WTC11 (cell line): Measurements from ENCODE around the gene DARS1. TPM values are rescaled to one million over a fixed set of nuclear protein-coding genes. Genes with fewer than 3 reads are reported as not detected.

Source experiments
- ATAC-seq: fragments of 200-7000 bp; cut with Tn5 transposase; 2 replicates; pipeline ENCODE4 v1.10.0; 2021; ENCODE audit warnings: mild to moderate bottlenecking, moderate library complexity
- CTCF ChIA-PET: fragments of 300-600 bp; sonication (Branson Sonifier 250); formaldehyde crosslinking; loops from one replicate; lab custom pipeline; 2021; ENCODE audit warnings: antibody characterized with exemption; lab: Charles Lee
- POLR2A ChIA-PET: fragments of 350-600 bp; sonication (Branson Sonifier 250); formaldehyde crosslinking; loops from one replicate; lab custom pipeline; 2021; ENCODE audit warnings: antibody characterized with exemption; lab: Charles Lee
- DNase-seq: peaks from one replicate; pipeline ENCODE4 v3.0.0; 2021; ENCODE audit warnings: low spot score
- H3K27ac Mint-ChIP-seq: 2 replicates; pipeline ENCODE4 v1.8.0; 2021; ENCODE audit warnings: mixed read lengths
- H3K27me3 Mint-ChIP-seq: 2 replicates; pipeline ENCODE4 v1.8.0; 2021; ENCODE audit warnings: low read depth, mild to moderate bottlenecking, moderate library complexity, mixed read lengths
- H3K36me3 Mint-ChIP-seq: 2 replicates; pipeline ENCODE4 v1.8.0; 2021; ENCODE audit warnings: mixed read lengths
- H3K4me1 Mint-ChIP-seq: 2 replicates; pipeline ENCODE4 v1.8.0; 2022; ENCODE audit warnings: mixed read lengths
- H3K4me3 Mint-ChIP-seq: 2 replicates; pipeline ENCODE4 v1.8.0; 2021; ENCODE audit warnings: mild to moderate bottlenecking, moderate library complexity, mixed read lengths
- H3K9me3 Mint-ChIP-seq: 2 replicates; pipeline ENCODE4 v1.8.0; 2021; ENCODE audit warnings: mixed read lengths
- ELF4 ChIP-seq: sonication (generic); formaldehyde crosslinking; IDR thresholded peaks from 2 replicates; pipeline ENCODE4 v1.8.1; 2022; ENCODE audit warnings: low read depth, mild to moderate bottlenecking, moderate library complexity, missing genetic modification reagents
- EMX1 ChIP-seq: fragments of 250-450 bp; sonication (Bioruptor Pico); IDR thresholded peaks from 2 replicates; pipeline ENCODE4 v1.8.0; 2021; ENCODE audit warnings: mild to moderate bottlenecking
- ETV6 ChIP-seq: sonication (generic); formaldehyde crosslinking; IDR thresholded peaks from 2 replicates; pipeline ENCODE4 v1.8.1; 2022; ENCODE audit warnings: mild to moderate bottlenecking, missing genetic modification reagents
- FOXP1 ChIP-seq: sonication (generic); formaldehyde crosslinking; IDR thresholded peaks from 2 replicates; pipeline ENCODE4 v1.8.0; 2022; ENCODE audit warnings: missing genetic modification reagents, mild to moderate bottlenecking, moderate library complexity, borderline replicate concordance
- NFYB ChIP-seq: sonication (generic); formaldehyde crosslinking; conservative IDR thresholded peaks from 2 replicates; pipeline ENCODE4 v1.8.0; 2022; ENCODE audit warnings: low read depth, missing genetic modification reagents
- OVOL2 ChIP-seq: fragments of 250-450 bp; sonication (Bioruptor Pico); IDR thresholded peaks from 2 replicates; pipeline ENCODE4 v1.9.0; 2021; ENCODE audit warnings: mild to moderate bottlenecking, borderline replicate concordance
- RORB ChIP-seq: fragments of 250-450 bp; sonication (Bioruptor Pico); IDR thresholded peaks from 2 replicates; pipeline ENCODE4 v1.9.0; 2021; ENCODE audit warnings: mild to moderate bottlenecking
- SMAD3 ChIP-seq: sonication (generic); formaldehyde crosslinking; IDR thresholded peaks from 2 replicates; pipeline ENCODE4 v1.8.0; 2022; ENCODE audit warnings: missing genetic modification reagents, mild to moderate bottlenecking, borderline replicate concordance
- SMAD4 ChIP-seq: sonication (generic); formaldehyde crosslinking; IDR thresholded peaks from 2 replicates; pipeline ENCODE4 v1.8.0; 2022; ENCODE audit warnings: mild to moderate bottlenecking, missing genetic modification reagents
- ZBTB21 ChIP-seq: sonication (generic); formaldehyde crosslinking; IDR thresholded peaks from 2 replicates; pipeline ENCODE4 v1.8.1; 2023; ENCODE audit warnings: mild to moderate bottlenecking, missing genetic modification reagents, borderline replicate concordance
- ZNF121 ChIP-seq: sonication (generic); formaldehyde crosslinking; IDR thresholded peaks from 2 replicates; pipeline ENCODE4 v1.8.0; 2023; ENCODE audit warnings: missing genetic modification reagents
- ZNF138 ChIP-seq: sonication (generic); formaldehyde crosslinking; conservative IDR thresholded peaks from 2 replicates; pipeline ENCODE4 v1.8.1; 2022; ENCODE audit warnings: mild to moderate bottlenecking, moderate library complexity, missing genetic modification reagents
- ZNF232 ChIP-seq: sonication (generic); formaldehyde crosslinking; IDR thresholded peaks from 2 replicates; pipeline ENCODE4 v1.8.0; 2022; ENCODE audit warnings: mild to moderate bottlenecking, missing genetic modification reagents
- total RNA-seq: library from RNA; stranded (reverse); gene quantifications from 3 replicates; pipeline ENCODE4 v1.2.3, GENCODE V29; 2021
- TF ChIP-seq, protein P1 (sequence below): sonication (generic); formaldehyde crosslinking; IDR thresholded peaks from 2 replicates; pipeline ENCODE4 v1.8.1; 2023; ENCODE audit warnings: mild to moderate bottlenecking, missing genetic modification reagents
- TF ChIP-seq, protein P2 (sequence below): fragments of 250-450 bp; sonication (Bioruptor Pico); conservative IDR thresholded peaks from 2 replicates; pipeline ENCODE4 v1.9.0; 2021; ENCODE audit warnings: mild to moderate bottlenecking
- TF ChIP-seq, protein P3 (sequence below): sonication (generic); formaldehyde crosslinking; IDR thresholded peaks from 2 replicates; pipeline ENCODE4 v1.8.1; 2023; ENCODE audit warnings: mild to moderate bottlenecking, missing genetic modification reagents, moderate library complexity
- TF ChIP-seq, protein P4 (sequence below): sonication (generic); formaldehyde crosslinking; IDR thresholded peaks from 2 replicates; pipeline ENCODE4 v1.8.1; 2023; ENCODE audit warnings: mild to moderate bottlenecking, missing genetic modification reagents, borderline replicate concordance
- TF ChIP-seq, protein P5 (sequence below): sonication (generic); formaldehyde crosslinking; IDR thresholded peaks from 2 replicates; pipeline ENCODE4 v1.8.0; 2022; ENCODE audit warnings: mild to moderate bottlenecking, missing genetic modification reagents

The DARS1 gene
- total RNA-seq, 1 experiment from 2014 or later = 80.9 TPM

DNA sequence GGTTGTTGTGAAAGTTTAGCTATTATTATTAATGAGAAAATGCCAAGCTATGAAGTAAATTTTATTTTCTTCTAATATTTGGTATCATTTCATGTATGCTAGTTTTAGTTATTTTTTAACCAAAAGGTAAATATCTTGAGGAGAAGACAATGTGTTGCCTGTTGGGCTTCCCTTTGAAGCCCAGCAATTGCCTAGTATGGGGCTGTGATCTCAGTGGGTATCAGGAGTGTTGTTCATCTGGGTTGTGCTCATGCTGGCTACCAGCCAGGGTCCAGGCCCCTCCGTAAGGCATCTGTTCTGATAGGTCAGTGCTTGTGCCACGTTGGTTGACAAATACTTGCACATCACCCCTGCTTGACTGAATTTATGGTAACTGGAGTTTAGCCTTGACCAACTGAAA is 38.0 kb upstream of the DARS1 start (continued):
- TF ChIP-seq, protein P1, sequence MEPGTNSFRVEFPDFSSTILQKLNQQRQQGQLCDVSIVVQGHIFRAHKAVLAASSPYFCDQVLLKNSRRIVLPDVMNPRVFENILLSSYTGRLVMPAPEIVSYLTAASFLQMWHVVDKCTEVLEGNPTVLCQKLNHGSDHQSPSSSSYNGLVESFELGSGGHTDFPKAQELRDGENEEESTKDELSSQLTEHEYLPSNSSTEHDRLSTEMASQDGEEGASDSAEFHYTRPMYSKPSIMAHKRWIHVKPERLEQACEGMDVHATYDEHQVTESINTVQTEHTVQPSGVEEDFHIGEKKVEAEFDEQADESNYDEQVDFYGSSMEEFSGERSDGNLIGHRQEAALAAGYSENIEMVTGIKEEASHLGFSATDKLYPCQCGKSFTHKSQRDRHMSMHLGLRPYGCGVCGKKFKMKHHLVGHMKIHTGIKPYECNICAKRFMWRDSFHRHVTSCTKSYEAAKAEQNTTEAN = no peak
- no peak for TF ChIP-seq ELF4 (CRISPR knock-in tag)
- TF ChIP-seq, protein P2, sequence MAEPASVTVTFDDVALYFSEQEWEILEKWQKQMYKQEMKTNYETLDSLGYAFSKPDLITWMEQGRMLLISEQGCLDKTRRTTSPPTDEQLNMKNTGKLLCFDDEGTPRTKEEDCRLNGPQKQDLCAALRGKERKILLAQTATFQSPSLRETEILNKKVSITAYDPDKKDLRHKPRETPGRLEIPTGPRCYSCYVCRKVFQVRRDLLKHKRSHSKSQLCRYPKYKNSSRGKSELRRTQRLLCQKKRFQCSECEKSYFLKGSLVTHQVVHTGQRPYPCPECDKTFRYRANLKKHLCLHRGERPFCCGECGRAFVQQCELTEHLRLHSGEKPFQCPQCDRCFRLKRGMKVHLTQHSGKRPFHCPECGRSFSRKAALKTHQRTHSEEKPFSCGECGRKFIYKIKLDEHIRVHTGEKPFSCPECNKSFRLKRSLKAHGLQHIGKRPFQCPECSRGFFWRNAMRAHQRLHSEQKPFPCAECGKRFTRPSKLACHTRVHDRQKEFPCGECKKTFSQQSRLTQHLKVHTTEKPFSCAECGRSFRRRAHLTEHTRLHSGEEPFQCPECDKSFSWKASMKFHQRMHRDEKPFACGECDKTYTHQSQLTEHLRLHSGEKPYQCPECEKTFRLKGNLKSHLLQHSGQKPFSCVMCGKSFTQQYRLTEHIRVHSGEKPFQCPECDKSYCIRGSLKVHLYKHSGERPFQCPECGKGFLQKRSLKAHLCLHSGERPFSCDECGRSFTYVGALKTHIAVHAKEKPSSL (CRISPR knock-in tag) = no peak
- no peak for TF ChIP-seq OVOL2

GRCh38 chr2:136022396-136023146 is 37.1 kb upstream of the DARS1 start:
- CTCF ChIA-PET = no interaction called here
- no peak for ATAC-seq
- TF ChIP-seq EMX1 (CRISPR knock-in tag) = no peak
- TF ChIP-seq ZNF138 (CRISPR knock-in tag) = no peak
- no peak for TF ChIP-seq RORB (CRISPR knock-in tag)
- TF ChIP-seq SMAD3 = no peak
- TF ChIP-seq, protein P3, sequence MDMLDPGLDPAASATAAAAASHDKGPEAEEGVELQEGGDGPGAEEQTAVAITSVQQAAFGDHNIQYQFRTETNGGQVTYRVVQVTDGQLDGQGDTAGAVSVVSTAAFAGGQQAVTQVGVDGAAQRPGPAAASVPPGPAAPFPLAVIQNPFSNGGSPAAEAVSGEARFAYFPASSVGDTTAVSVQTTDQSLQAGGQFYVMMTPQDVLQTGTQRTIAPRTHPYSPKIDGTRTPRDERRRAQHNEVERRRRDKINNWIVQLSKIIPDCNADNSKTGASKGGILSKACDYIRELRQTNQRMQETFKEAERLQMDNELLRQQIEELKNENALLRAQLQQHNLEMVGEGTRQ (CRISPR knock-in tag) = no peak
- no peak for TF ChIP-seq ETV6 (CRISPR knock-in tag)
- TF ChIP-seq FOXP1 (CRISPR knock-in tag) = no peak
- no peak for TF ChIP-seq SMAD4
- no peak for TF ChIP-seq ZBTB21 (CRISPR knock-in tag)
- Mint-ChIP-seq H3K4me3 (no peak overlapping the region), H3K27ac (no peak overlapping the region), H3K27me3 (peaks cover 6% of the 10 kb centered on the region; the same call in 1 of the 2 replicates), H3K9me3 (no peaks in the 10 kb centered on the region), H3K36me3 (no peaks in the 10 kb centered on the region), H3K4me1 (peaks cover 26% of the 10 kb centered on the region)
- POLR2A ChIA-PET = interaction anchor here (0.7 kb wide), 1 partner anchor 25 kb away, joined by 3 read pairs; no protein-coding TSS in a partner anchor
- no peak for DNase-seq

DNA sequence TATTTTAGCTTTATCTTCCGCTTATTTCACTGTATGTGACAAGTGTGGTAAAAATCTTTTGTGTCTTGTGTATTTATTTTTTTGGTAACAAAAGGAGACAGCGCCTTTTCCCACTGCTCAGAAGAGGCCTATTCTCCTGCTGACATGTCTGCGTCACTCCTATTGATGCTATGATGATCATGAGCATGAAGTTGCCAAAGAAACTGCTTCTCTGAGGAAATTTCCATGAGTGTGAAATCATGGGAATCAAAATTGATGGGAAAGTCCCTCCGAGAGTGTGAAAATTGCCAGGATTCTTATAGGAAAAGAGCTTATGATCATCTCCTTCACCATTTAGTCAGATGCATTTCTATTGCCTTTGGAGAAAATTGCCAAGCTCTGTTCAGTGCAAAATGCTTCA is 36.5 kb upstream of the DARS1 start:
- TF ChIP-seq ZNF121 (CRISPR knock-in tag) (no peak), ELF4 (CRISPR knock-in tag) (no peak), NFYB (CRISPR knock-in tag) (no peak), ZNF138 (CRISPR knock-in tag) (no peak), ZNF232 (CRISPR knock-in tag) (no peak)
- TF ChIP-seq, protein P1 = no peak
- TF ChIP-seq, protein P4, sequence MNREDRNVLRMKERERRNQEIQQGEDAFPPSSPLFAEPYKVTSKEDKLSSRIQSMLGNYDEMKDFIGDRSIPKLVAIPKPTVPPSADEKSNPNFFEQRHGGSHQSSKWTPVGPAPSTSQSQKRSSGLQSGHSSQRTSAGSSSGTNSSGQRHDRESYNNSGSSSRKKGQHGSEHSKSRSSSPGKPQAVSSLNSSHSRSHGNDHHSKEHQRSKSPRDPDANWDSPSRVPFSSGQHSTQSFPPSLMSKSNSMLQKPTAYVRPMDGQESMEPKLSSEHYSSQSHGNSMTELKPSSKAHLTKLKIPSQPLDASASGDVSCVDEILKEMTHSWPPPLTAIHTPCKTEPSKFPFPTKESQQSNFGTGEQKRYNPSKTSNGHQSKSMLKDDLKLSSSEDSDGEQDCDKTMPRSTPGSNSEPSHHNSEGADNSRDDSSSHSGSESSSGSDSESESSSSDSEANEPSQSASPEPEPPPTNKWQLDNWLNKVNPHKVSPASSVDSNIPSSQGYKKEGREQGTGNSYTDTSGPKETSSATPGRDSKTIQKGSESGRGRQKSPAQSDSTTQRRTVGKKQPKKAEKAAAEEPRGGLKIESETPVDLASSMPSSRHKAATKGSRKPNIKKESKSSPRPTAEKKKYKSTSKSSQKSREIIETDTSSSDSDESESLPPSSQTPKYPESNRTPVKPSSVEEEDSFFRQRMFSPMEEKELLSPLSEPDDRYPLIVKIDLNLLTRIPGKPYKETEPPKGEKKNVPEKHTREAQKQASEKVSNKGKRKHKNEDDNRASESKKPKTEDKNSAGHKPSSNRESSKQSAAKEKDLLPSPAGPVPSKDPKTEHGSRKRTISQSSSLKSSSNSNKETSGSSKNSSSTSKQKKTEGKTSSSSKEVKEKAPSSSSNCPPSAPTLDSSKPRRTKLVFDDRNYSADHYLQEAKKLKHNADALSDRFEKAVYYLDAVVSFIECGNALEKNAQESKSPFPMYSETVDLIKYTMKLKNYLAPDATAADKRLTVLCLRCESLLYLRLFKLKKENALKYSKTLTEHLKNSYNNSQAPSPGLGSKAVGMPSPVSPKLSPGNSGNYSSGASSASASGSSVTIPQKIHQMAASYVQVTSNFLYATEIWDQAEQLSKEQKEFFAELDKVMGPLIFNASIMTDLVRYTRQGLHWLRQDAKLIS = no peak
- TF ChIP-seq, protein P5, sequence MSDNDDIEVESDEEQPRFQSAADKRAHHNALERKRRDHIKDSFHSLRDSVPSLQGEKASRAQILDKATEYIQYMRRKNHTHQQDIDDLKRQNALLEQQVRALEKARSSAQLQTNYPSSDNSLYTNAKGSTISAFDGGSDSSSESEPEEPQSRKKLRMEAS (CRISPR knock-in tag) = no peak
- Mint-ChIP-seq H3K27me3 (peaks cover 6% of the 10 kb centered on the region; the same call in 1 of the 2 replicates), H3K4me1 (peaks cover 20% of the 10 kb centered on the region), H3K36me3 (no peaks in the 10 kb centered on the region), H3K4me3 (no peak overlapping the region), H3K9me3 (no peaks in the 10 kb centered on the region), H3K27ac (no peak overlapping the region)
- ChIA-PET CTCF (no interaction called here), POLR2A (interaction anchor here (0.7 kb wide), 1 partner anchor 25 kb away, joined by 3 read pairs; no protein-coding TSS in a partner anchor)
- ATAC-seq (no peak), DNase-seq (no peak)
